Measurements from ENCODE around the gene BBS12.

DNA sequence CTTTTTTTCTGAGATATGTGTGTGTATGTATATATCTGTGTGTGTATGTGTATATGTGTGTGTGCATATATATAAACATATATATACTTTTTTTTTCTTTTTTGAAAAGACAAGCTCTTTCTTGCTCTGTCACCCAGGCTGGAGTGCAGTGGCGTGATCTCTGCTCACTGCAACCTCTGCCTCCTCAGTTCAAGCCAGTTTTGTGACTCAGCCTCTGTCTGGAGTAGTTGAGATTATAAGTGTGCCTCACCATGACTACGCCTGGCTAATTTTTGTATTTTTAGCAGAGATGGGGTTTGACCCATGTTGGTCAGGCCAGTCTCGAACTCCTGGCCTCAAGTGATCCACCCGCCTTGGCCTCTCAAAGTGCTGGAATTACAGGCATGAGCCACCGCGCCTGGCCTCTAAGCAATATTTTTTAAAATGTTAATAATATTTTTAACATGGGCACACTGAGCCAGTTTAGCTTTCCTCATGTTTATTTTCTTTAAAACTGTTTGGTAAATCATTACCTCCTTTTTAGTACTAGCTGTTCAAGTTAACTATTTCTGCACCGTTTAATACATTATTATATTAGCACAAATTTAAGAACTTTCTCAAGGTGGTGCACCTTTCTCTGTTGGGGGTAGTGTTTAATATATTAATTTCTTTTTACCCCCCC lies 33.3 kb downstream of the BBS12 start:
- no peak for TF ChIP-seq EZH2 (IDR thresholded peaks at IDR 0.05; ENCODE audit: insufficient read depth, poor library complexity, severe bottlenecking)
- TF ChIP-seq EZH2phosphoT487 (IDR thresholded peaks at IDR 0.05; ENCODE audit: insufficient read depth, low read depth): no peak

All from GM23248 (cell line).